Fibroblast of lung (primary cell): Measurements from ENCODE around the gene GMPPB. TPM values are rescaled to one million over a fixed set of nuclear protein-coding genes. Genes with fewer than 3 reads are reported as not detected.

ENCODE experiments used
- DNase-seq, 2 donors: peaks; one replicate each; pipeline versions ENCODE4 v3.0.0 to v3.0.0-alpha.2; 2010; ENCODE audit warnings: low read depth in 2 of 2
- H2AFZ ChIP-seq: 2 replicates; pipeline ENCODE4 v1.5.1; 2012; ENCODE audit warnings: low read length, control low read depth, inconsistent platforms
- H3K27ac ChIP-seq: 2 replicates; pipeline ENCODE4 v1.5.1; 2011; ENCODE audit warnings: low read length, control low read depth; ENCODE audit not compliant: insufficient read depth
- H3K27me3 ChIP-seq: 2 replicates; pipeline ENCODE4 v1.5.1; 2011; ENCODE audit warnings: mild to moderate bottlenecking, low read length; ENCODE audit not compliant: control insufficient read depth, insufficient read depth
- H3K36me3 ChIP-seq: 2 replicates; pipeline ENCODE4 v1.5.1; 2011; ENCODE audit warnings: low read length; ENCODE audit not compliant: control insufficient read depth, insufficient read depth
- H3K4me1 ChIP-seq: 2 replicates; pipeline ENCODE4 v1.5.1; 2011; ENCODE audit warnings: low read length; ENCODE audit not compliant: control insufficient read depth, insufficient read depth; ENCODE audit errors: extremely low read depth
- H3K4me2 ChIP-seq: 2 replicates; pipeline ENCODE4 v1.5.1; 2011; ENCODE audit warnings: low read length, control low read depth; ENCODE audit not compliant: insufficient read depth; ENCODE audit errors: extremely low read depth
- H3K4me3 ChIP-seq, 4 experiments: fragments of 200-600 bp in 1 of 4; sonication (generic) in 1 of 4; replicated peaks in 1 of 4; 2 replicates each; pipeline ENCODE4 v1.5.1; 2011 to 2016; ENCODE audit warnings: low read length in 4 of 4, low read depth in 3 of 4, mild to moderate bottlenecking in 3 of 4, control low read depth in 2 of 4, inconsistent platforms in 1 of 4, mixed read lengths in 1 of 4; ENCODE audit not compliant: insufficient read depth in 1 of 4; ENCODE audit errors: control extremely low read depth in 1 of 4
- H3K79me2 ChIP-seq: 2 replicates; pipeline ENCODE4 v1.5.1; 2012; ENCODE audit warnings: mild to moderate bottlenecking, low read length, inconsistent platforms; ENCODE audit not compliant: control insufficient read depth, insufficient read depth
- H3K9ac ChIP-seq: 2 replicates; pipeline ENCODE4 v1.5.1; 2011; ENCODE audit warnings: mild to moderate bottlenecking, low read length, control low read depth; ENCODE audit not compliant: insufficient read depth
- H3K9me3 ChIP-seq: 2 replicates; pipeline ENCODE4 v1.5.1; 2012; ENCODE audit warnings: low read depth, low read length; ENCODE audit not compliant: control insufficient read depth, insufficient read depth
- H4K20me1 ChIP-seq: 2 replicates; pipeline ENCODE4 v1.5.1; 2011; ENCODE audit warnings: low read length; ENCODE audit not compliant: control insufficient read depth, insufficient read depth; ENCODE audit errors: extremely low read depth
- CTCF ChIP-seq, 2 donors: IDR thresholded peaks in 1 of 2; conservative IDR thresholded peaks in 1 of 2; 1 replicate in 1 of 2; 2 replicates in 1 of 2; pipeline ENCODE4 v1.5.1; 2011 to 2012; ENCODE audit warnings: low read length in 2 of 2, control low read depth in 1 of 2, inconsistent platforms in 1 of 2, low read depth in 1 of 2, mild to moderate bottlenecking in 1 of 2
- EZH2 ChIP-seq: IDR thresholded peaks from 2 replicates; pipeline ENCODE4 v1.5.1; 2012; ENCODE audit warnings: low read length, control low read depth, mild to moderate bottlenecking; ENCODE audit errors: missing control alignments
- polyA plus RNA-seq, 2 donors: library from polyadenylated mRNA; depleted of rRNA in 1 of 2; stranded (reverse) in 1 of 2; unstranded in 1 of 2; fragments of >200 nt; gene quantifications; 2 replicates each; pipeline ENCODE4 v1.2.1, GENCODE V29; 2011 to 2012; ENCODE audit warnings: missing spikeins in 1 of 2
- total RNA-seq: library from RNA; depleted of rRNA; stranded (reverse); fragments of >200 nt; gene quantifications from 2 replicates; pipeline ENCODE4 v1.2.1, GENCODE V29; 2014

The GMPPB gene
- total and polyA plus RNA-seq, 2 donors (not counting 1 experiment from before 2014, with no cell fraction given), result 13.7 to 14.4 TPM

GRCh38 chr3:49701388-49702077 is 22.2 kb downstream of the GMPPB start:
- Histone ChIP-seq H3K4me1 (no peaks in the 10 kb centered on the region), H3K9me3 (no peaks in the 10 kb centered on the region), H3K9ac (no peak overlapping the region), H3K4me2 (no peak overlapping the region), H3K4me3 (no peak overlapping the region), H3K79me2 (no peaks in the 10 kb centered on the region), H3K27me3 (no peaks in the 10 kb centered on the region), H3K36me3 (peaks cover 10% of the 10 kb centered on the region), H2AFZ (no peak overlapping the region), H3K27ac (no peak overlapping the region), H4K20me1 (peaks cover 2% of the 10 kb centered on the region)
- DNase-seq, result no peak
- TF ChIP-seq EZH2, result no peak
- peak; percentile 46 to 53 for TF ChIP-seq CTCF (conservative IDR thresholded peaks at IDR 0.05 in 1 of 2, IDR thresholded peaks at IDR 0.05 in 1 of 2; ENCODE audit: low read depth in 1 of 2, low read length in 2 of 2)

GRCh38 chr3:49700453-49701128 is 23.2 kb downstream of the GMPPB start:
- no peak overlapping the region for H3K4me2 ChIP-seq
- H4K20me1 ChIP-seq, result peaks cover 2% of the 10 kb centered on the region
- H3K4me1 ChIP-seq, result no peaks in the 10 kb centered on the region
- H3K9ac ChIP-seq, result no peak overlapping the region
- no peak overlapping the region for H2AFZ ChIP-seq
- TF ChIP-seq CTCF (conservative IDR thresholded peaks at IDR 0.05 in 1 of 2, IDR thresholded peaks at IDR 0.05 in 1 of 2; ENCODE audit: low read depth in 1 of 2, low read length in 2 of 2) (no peak), EZH2 (no peak)
- no peaks in the 10 kb centered on the region for H3K27me3 ChIP-seq
- H3K79me2 ChIP-seq, result no peaks in the 10 kb centered on the region
- H3K4me3 ChIP-seq, result no peak overlapping the region
- no peak overlapping the region for H3K27ac ChIP-seq
- no peaks in the 10 kb centered on the region for H3K9me3 ChIP-seq
- DNase-seq, result no peak
- H3K36me3 ChIP-seq, result peaks cover 9% of the 10 kb centered on the region

- Histone ChIP-seq H3K4me3 (no peak overlapping the region), H3K36me3 (peaks cover 8% of the 10 kb centered on the region), H4K20me1 (peaks cover 2% of the 10 kb centered on the region), H3K9ac (no peak overlapping the region), H3K9me3 (no peaks in the 10 kb centered on the region), H3K27me3 (no peaks in the 10 kb centered on the region), H2AFZ (no peak overlapping the region), H3K27ac (no peak overlapping the region), H3K4me1 (no peaks in the 10 kb centered on the region), H3K79me2 (no peaks in the 10 kb centered on the region), H3K4me2 (no peak overlapping the region)
- no peak for TF ChIP-seq EZH2
- TF ChIP-seq CTCF (conservative IDR thresholded peaks at IDR 0.05 in 1 of 2, IDR thresholded peaks at IDR 0.05 in 1 of 2; ENCODE audit: low read depth in 1 of 2, low read length in 2 of 2), result no peak
- DNase-seq, result no peak
Observed at GRCh38 chr3:49700014-49700413, 23.7 kb downstream of the GMPPB start.
